ENCODE measurements around the gene PDZD2. TPM values are rescaled to one million over a fixed set of nuclear protein-coding genes. Genes with fewer than 3 reads are reported as not detected.
"Not testable (repeated sequence)": the region's sequence is repeated elsewhere in the genome, so short reads cannot be mapped to it uniquely, and the experiment has no call there.

Gene PDZD2
- total RNA-seq, 8 experiments from 2014 or later, result 1.6 to 6.9 (median 3.2) TPM

- no peak for ATAC-seq (replicated peaks in 6 of 8)
- WGBS, 10 experiments, result 20 to 94% (median 69%) methylated on average over 1 to 5 of the region's 6 CpGs; no CpG with 5 or more reads in 2 of the 10 experiments
- Histone ChIP-seq H3K27ac (no peak overlapping the region), H3K4me3 (no peak overlapping the region), H3K4me1 (replicated peaks in 1 of 2) (peaks cover 0 to 6% of the 10 kb centered on the region in 2 donors)
- in situ Hi-C loops (cut with MboI; ENCODE audit: low pct_unique_long_range_greater_than_20kb in 2 of 9, low sequenced_read_pairs in 9 of 9, unreplicated experiment in 9 of 9), result no loop called here
These were observed 36.5 kb downstream of the PDZD2 start for GRCh38 chr5:31675472-31675871.

GRCh38 chr5:31678180-31678579 lies 39.2 kb downstream of the PDZD2 start:
- in situ Hi-C loops (cut with MboI; ENCODE audit: low pct_unique_long_range_greater_than_20kb in 2 of 9, low sequenced_read_pairs in 9 of 9, unreplicated experiment in 9 of 9), result no loop called here
- WGBS, 10 experiments, result 0 to 44% (median 43%) methylated on average over 1 to 4 of the region's 6 CpGs; no CpG with 5 or more reads in 7 of the 10 experiments
- Histone ChIP-seq H3K27ac (no peak overlapping the region), H3K4me1 (replicated peaks in 1 of 2) (peaks cover 4 to 13% of the 10 kb centered on the region in 2 donors), H3K4me3 (no peak overlapping the region)
- ATAC-seq (replicated peaks in 6 of 8), result peak in 1 of 8 experiments; percentile 26

- in situ Hi-C loops (cut with MboI; ENCODE audit: low pct_unique_long_range_greater_than_20kb in 2 of 9, low sequenced_read_pairs in 9 of 9, unreplicated experiment in 9 of 9), result no loop called here
- WGBS, 10 experiments, result 17 to 100% (median 86%) methylated on average over 1 to 6 of the region's 12 CpGs; no CpG with 5 or more reads in 6 of the 10 experiments
- no peak for ATAC-seq (replicated peaks in 6 of 8)
- no peak overlapping the region for H3K27ac ChIP-seq
- peaks cover 4 to 7% of the 10 kb centered on the region in 2 donors for H3K4me1 ChIP-seq (replicated peaks in 1 of 2)
- no peak overlapping the region for H3K4me3 ChIP-seq
These were observed 41.6 kb downstream of the PDZD2 start for GRCh38 chr5:31680528-31680927.

- peak in 1 of 8 experiments; percentile 51 for ATAC-seq (replicated peaks in 6 of 8)
- in situ Hi-C loops (cut with MboI; ENCODE audit: low pct_unique_long_range_greater_than_20kb in 2 of 9, low sequenced_read_pairs in 9 of 9, unreplicated experiment in 9 of 9), result no loop called here
- WGBS, 10 experiments, result 23 to 82% (median 76%) methylated on average over 1 to 10 of the region's 11 CpGs
- H3K4me3 ChIP-seq, result no peak overlapping the region
- no peak overlapping the region for H3K27ac ChIP-seq
- H3K4me1 ChIP-seq (replicated peaks in 1 of 2), result peaks cover 4 to 7% of the 10 kb centered on the region in 2 donors
These were observed 43.1 kb downstream of the PDZD2 start for GRCh38 chr5:31682025-31682424.

GRCh38 chr5:31682851-31683250 lies 43.9 kb downstream of the PDZD2 start:
- no peak overlapping the region for H3K27ac ChIP-seq
- ATAC-seq (replicated peaks in 6 of 8), result peak in 3 of 8 experiments; percentile 14 to 40 (median 29)
- 0 to 55% (median 23%) methylated on average over 1 to 5 of the region's 6 CpGs for WGBS, 10 experiments
- in situ Hi-C loops (cut with MboI; ENCODE audit: low pct_unique_long_range_greater_than_20kb in 2 of 9, low sequenced_read_pairs in 9 of 9, unreplicated experiment in 9 of 9), result no loop called here
- H3K4me3 ChIP-seq, result no peak overlapping the region
- peaks cover 4 to 7% of the 10 kb centered on the region in 2 donors for H3K4me1 ChIP-seq (replicated peaks in 1 of 2)

GRCh38 chr5:31688515-31689092 lies 49.7 kb downstream of the PDZD2 start:
- no peak overlapping the region for H3K4me3 ChIP-seq
- ATAC-seq (replicated peaks in 6 of 8), result no peak
- no peak overlapping the region for H3K27ac ChIP-seq
- no peaks in the 10 kb centered on the region for H3K4me1 ChIP-seq (replicated peaks in 1 of 2)
- WGBS, 10 experiments, result 13 to 80% (median 57%) methylated on average over 1 to 3 of the region's 6 CpGs; no CpG with 5 or more reads in 4 of the 10 experiments
- in situ Hi-C loops (cut with MboI; ENCODE audit: low pct_unique_long_range_greater_than_20kb in 2 of 9, low sequenced_read_pairs in 9 of 9, unreplicated experiment in 9 of 9), result no loop called here

- H3K4me1 ChIP-seq (replicated peaks in 1 of 2); H3K27ac ChIP-seq; in situ Hi-C loops (cut with MboI; ENCODE audit: low pct_unique_long_range_greater_than_20kb in 2 of 9, low sequenced_read_pairs in 9 of 9, unreplicated experiment in 9 of 9); ATAC-seq (replicated peaks in 6 of 8); H3K4me3 ChIP-seq: not testable (repeated sequence)
- 83 to 100% methylated on average over 2 to 3 of the region's 6 CpGs; no CpG with 5 or more reads in 8 of the 10 experiments for WGBS, 10 experiments
These were observed 52.5 kb downstream of the PDZD2 start for GRCh38 chr5:31691408-31691807.

- in situ Hi-C loops (cut with MboI; ENCODE audit: low pct_unique_long_range_greater_than_20kb in 2 of 9, low sequenced_read_pairs in 9 of 9, unreplicated experiment in 9 of 9), result no loop called here
These were observed 53.8 kb downstream of the PDZD2 start for GRCh38 chr5:31692561-31693221.

GRCh38 chr5:31698673-31699072 lies 59.7 kb downstream of the PDZD2 start:
- WGBS, 10 experiments, result 72 to 100% (median 94%) methylated on average over 1 to 4 of the region's 7 CpGs; no CpG with 5 or more reads in 3 of the 10 experiments

More at GRCh38 chr5:31692561-31693221, 53.8 kb downstream of the PDZD2 start:
- no peak for ATAC-seq (replicated peaks in 6 of 8)
- WGBS, 10 experiments, result 35 to 100% (median 85%) methylated on average over 2 to 10 of the region's 17 CpGs; no CpG with 5 or more reads in 5 of the 10 experiments
- Histone ChIP-seq H3K4me1 (replicated peaks in 1 of 2) (no peaks in the 10 kb centered on the region), H3K27ac (no peak overlapping the region), H3K4me3 (no peak overlapping the region)

GRCh38 chr5:31701642-31702299 lies 62.8 kb downstream of the PDZD2 start:
- in situ Hi-C loops (cut with MboI; ENCODE audit: low pct_unique_long_range_greater_than_20kb in 2 of 9, low sequenced_read_pairs in 9 of 9, unreplicated experiment in 9 of 9), result no loop called here
- H3K27ac ChIP-seq, result no peak overlapping the region

More at GRCh38 chr5:31698673-31699072, 59.7 kb downstream of the PDZD2 start:
- in situ Hi-C loops (cut with MboI; ENCODE audit: low pct_unique_long_range_greater_than_20kb in 2 of 9, low sequenced_read_pairs in 9 of 9, unreplicated experiment in 9 of 9), result no loop called here
- no peak overlapping the region for H3K27ac ChIP-seq
- no peak for ATAC-seq (replicated peaks in 6 of 8)
- no peak overlapping the region for H3K4me3 ChIP-seq
- peaks cover 5 to 7% of the 10 kb centered on the region in 2 donors for H3K4me1 ChIP-seq (replicated peaks in 1 of 2)

GRCh38 chr5:31702712-31703111 lies 63.8 kb downstream of the PDZD2 start:
- no peak overlapping the region for H3K4me3 ChIP-seq
- peak in 4 of 8 experiments; percentile 43 to 65 (median 46) for ATAC-seq (replicated peaks in 6 of 8)
- in situ Hi-C loops (cut with MboI; ENCODE audit: low pct_unique_long_range_greater_than_20kb in 2 of 9, low sequenced_read_pairs in 9 of 9, unreplicated experiment in 9 of 9), result no loop called here
- no peak overlapping the region for H3K27ac ChIP-seq
- peaks cover 5 to 7% of the 10 kb centered on the region in 2 donors for H3K4me1 ChIP-seq (replicated peaks in 1 of 2)
- 0 to 100% (median 88%) methylated on average over 1 to 2 of the region's 2 CpGs; no CpG with 5 or more reads in 3 of the 10 experiments for WGBS, 10 experiments

More at GRCh38 chr5:31701642-31702299, 62.8 kb downstream of the PDZD2 start:
- no peak overlapping the region for H3K4me3 ChIP-seq
- peak in 2 of 8 experiments; percentile 17 to 86 for ATAC-seq (replicated peaks in 6 of 8)
- WGBS, 10 experiments, result 17 to 79% (median 62%) methylated on average over 1 to 9 of the region's 11 CpGs; no CpG with 5 or more reads in 2 of the 10 experiments
- H3K4me1 ChIP-seq (replicated peaks in 1 of 2), result peaks cover 5 to 7% of the 10 kb centered on the region in 2 donors

GRCh38 chr5:31703757-31704156 lies 64.8 kb downstream of the PDZD2 start:
- Histone ChIP-seq H3K4me3 (no peak overlapping the region), H3K27ac (no peak overlapping the region), H3K4me1 (replicated peaks in 1 of 2) (peaks cover 5 to 7% of the 10 kb centered on the region in 2 donors)
- in situ Hi-C loops (cut with MboI; ENCODE audit: low pct_unique_long_range_greater_than_20kb in 2 of 9, low sequenced_read_pairs in 9 of 9, unreplicated experiment in 9 of 9), result no loop called here
- WGBS, 10 experiments, result 7 to 100% (median 44%) methylated on average over 1 of the region's 1 CpG; no CpG with 5 or more reads in 1 of the 10 experiments
- ATAC-seq (replicated peaks in 6 of 8), result no peak

- Histone ChIP-seq H3K4me3 (no peak overlapping the region), H3K27ac (no peak overlapping the region), H3K4me1 (replicated peaks in 1 of 2) (peaks cover 5 to 7% of the 10 kb centered on the region in 2 donors)
- no peak for ATAC-seq (replicated peaks in 6 of 8)
- in situ Hi-C loops (cut with MboI; ENCODE audit: low pct_unique_long_range_greater_than_20kb in 2 of 9, low sequenced_read_pairs in 9 of 9, unreplicated experiment in 9 of 9), result no loop called here
- 33 to 100% (median 83%) methylated on average over 1 to 2 of the region's 4 CpGs; no CpG with 5 or more reads in 5 of the 10 experiments for WGBS, 10 experiments
These were observed 67.3 kb downstream of the PDZD2 start for GRCh38 chr5:31706186-31706585.

All from motor neuron (in vitro differentiated cells).